ENCODE measurements around the gene PATJ. TPM values are rescaled to one million over a fixed set of nuclear protein-coding genes. Genes with fewer than 3 reads are reported as not detected.

The PATJ gene
- total and polyA plus RNA-seq, 2 of the 13 experiments (the other 11 are each of a cell fraction or from before 2014, with no cell fraction given), result 6.2 to 16.8 TPM

DNA sequence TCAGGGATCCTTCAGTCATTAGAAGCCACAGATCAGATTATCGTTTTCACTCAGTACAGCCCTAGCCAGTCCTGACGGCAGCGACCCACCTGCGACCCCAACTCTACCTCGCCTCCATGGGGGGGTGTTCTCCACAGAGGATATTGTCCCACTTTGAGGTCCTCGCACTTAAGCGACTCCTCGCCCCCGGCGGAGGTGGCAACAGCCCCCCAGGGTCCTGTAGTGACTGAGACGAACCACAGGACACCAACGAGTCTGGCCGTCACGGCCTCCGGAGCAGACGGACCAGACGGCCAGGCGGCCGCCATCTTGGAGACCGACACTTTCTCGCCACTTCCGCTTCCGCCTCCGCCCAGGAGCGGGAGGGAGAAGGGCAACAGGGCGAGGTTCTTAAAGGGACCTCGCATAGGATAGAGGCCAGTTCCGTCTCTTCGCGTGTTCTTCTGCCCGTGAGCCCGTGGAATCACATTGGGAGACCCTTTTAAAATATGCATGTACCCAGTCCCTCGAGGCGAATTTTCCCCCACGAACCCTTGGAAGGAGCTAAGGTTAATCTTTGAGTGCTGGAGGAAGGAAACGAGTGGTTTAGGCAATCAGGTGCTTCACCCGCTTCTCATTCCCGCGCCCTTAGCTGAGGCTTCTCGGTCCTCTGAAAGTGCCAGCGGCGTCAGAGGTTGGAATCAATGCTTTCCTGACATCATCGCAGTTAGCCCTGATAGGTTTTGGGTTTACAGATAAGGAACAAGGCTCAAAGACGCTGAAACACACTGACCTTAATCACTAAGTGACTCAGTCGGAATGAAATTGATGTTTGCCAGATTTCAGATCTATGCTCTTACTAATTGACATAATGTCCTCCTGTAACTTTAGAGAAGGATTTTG, 17.2 kb upstream of the PATJ start, which contains the start of gene TM2D1 (continued):
- TF ChIP-seq SKI (IDR thresholded peaks at IDR 0.05; ENCODE audit: partially characterized antibody) (peak; percentile 57), FOSL2 (CRISPR knock-in tag; IDR thresholded peaks at IDR 0.05) (peak; percentile 33; the same call in 1 of the 2 replicates), ELF4 (CRISPR knock-in tag; IDR thresholded peaks at IDR 0.05; ENCODE audit: borderline replicate concordance) (peak; percentile 92), CHD4 (IDR thresholded peaks at IDR 0.05; ENCODE audit: borderline replicate concordance, low read length) (no peak; the same call in 1 of the 2 replicates), ZNF747 (CRISPR knock-in tag; IDR thresholded peaks at IDR 0.05; ENCODE audit: borderline replicate concordance) (no peak), CREM (IDR thresholded peaks at IDR 0.05) (peak; percentile 78), CREM (CRISPR knock-in tag; IDR thresholded peaks at IDR 0.05) (no peak), ZNF296 (CRISPR knock-in tag; conservative IDR thresholded peaks at IDR 0.05) (no peak), ZNF30 (CRISPR knock-in tag; IDR thresholded peaks at IDR 0.05) (peak; percentile 87; the same call in 1 of the 2 replicates), FOXJ3 (CRISPR knock-in tag; IDR thresholded peaks at IDR 0.05; ENCODE audit: borderline replicate concordance) (no peak), KDM4B (CRISPR knock-in tag; IDR thresholded peaks at IDR 0.05) (peak; percentile 60; the same call in 1 of the 2 replicates), SRY (CRISPR knock-in tag; IDR thresholded peaks at IDR 0.05) (peak; percentile 90), HNF4G (IDR thresholded peaks at IDR 0.05; ENCODE audit: borderline replicate concordance, low read depth, low read length) (no peak), HNF4G (CRISPR knock-in tag; IDR thresholded peaks at IDR 0.05; ENCODE audit: borderline replicate concordance, low read depth) (0 out of 2 replicates have a peak, but pooled peaks have one; percentile 64), PPARG (CRISPR knock-in tag; conservative IDR thresholded peaks at IDR 0.05) (peak; percentile 49; the same call in 1 of the 2 replicates), RCOR2 (CRISPR knock-in tag; IDR thresholded peaks at IDR 0.05) (peak; percentile 52; the same call in 1 of the 2 replicates), ZNF75D (CRISPR knock-in tag; IDR thresholded peaks at IDR 0.05; ENCODE audit: borderline replicate concordance) (no peak), CEBPG (CRISPR knock-in tag; IDR thresholded peaks at IDR 0.05) (no peak; the same call in 1 of the 2 replicates)
- TF ChIP-seq, protein P1, sequence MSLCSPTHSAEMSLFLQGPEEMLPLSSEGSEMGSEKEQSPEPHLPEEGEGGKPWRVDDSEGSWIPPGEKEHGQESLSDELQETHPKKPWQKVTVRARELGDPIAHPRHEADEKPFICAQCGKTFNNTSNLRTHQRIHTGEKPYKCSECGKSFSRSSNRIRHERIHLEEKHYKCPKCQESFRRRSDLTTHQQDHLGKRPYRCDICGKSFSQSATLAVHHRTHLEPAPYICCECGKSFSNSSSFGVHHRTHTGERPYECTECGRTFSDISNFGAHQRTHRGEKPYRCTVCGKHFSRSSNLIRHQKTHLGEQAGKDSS (CRISPR knock-in tag; IDR thresholded peaks at IDR 0.05; ENCODE audit: borderline replicate concordance, low read depth), result peak; percentile 51; the same call in 1 of the 2 replicates
- TF ChIP-seq, protein P2, sequence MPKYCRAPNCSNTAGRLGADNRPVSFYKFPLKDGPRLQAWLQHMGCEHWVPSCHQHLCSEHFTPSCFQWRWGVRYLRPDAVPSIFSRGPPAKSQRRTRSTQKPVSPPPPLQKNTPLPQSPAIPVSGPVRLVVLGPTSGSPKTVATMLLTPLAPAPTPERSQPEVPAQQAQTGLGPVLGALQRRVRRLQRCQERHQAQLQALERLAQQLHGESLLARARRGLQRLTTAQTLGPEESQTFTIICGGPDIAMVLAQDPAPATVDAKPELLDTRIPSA (CRISPR knock-in tag; IDR thresholded peaks at IDR 0.05; ENCODE audit: borderline replicate concordance), result no peak
- TF ChIP-seq, protein P3, sequence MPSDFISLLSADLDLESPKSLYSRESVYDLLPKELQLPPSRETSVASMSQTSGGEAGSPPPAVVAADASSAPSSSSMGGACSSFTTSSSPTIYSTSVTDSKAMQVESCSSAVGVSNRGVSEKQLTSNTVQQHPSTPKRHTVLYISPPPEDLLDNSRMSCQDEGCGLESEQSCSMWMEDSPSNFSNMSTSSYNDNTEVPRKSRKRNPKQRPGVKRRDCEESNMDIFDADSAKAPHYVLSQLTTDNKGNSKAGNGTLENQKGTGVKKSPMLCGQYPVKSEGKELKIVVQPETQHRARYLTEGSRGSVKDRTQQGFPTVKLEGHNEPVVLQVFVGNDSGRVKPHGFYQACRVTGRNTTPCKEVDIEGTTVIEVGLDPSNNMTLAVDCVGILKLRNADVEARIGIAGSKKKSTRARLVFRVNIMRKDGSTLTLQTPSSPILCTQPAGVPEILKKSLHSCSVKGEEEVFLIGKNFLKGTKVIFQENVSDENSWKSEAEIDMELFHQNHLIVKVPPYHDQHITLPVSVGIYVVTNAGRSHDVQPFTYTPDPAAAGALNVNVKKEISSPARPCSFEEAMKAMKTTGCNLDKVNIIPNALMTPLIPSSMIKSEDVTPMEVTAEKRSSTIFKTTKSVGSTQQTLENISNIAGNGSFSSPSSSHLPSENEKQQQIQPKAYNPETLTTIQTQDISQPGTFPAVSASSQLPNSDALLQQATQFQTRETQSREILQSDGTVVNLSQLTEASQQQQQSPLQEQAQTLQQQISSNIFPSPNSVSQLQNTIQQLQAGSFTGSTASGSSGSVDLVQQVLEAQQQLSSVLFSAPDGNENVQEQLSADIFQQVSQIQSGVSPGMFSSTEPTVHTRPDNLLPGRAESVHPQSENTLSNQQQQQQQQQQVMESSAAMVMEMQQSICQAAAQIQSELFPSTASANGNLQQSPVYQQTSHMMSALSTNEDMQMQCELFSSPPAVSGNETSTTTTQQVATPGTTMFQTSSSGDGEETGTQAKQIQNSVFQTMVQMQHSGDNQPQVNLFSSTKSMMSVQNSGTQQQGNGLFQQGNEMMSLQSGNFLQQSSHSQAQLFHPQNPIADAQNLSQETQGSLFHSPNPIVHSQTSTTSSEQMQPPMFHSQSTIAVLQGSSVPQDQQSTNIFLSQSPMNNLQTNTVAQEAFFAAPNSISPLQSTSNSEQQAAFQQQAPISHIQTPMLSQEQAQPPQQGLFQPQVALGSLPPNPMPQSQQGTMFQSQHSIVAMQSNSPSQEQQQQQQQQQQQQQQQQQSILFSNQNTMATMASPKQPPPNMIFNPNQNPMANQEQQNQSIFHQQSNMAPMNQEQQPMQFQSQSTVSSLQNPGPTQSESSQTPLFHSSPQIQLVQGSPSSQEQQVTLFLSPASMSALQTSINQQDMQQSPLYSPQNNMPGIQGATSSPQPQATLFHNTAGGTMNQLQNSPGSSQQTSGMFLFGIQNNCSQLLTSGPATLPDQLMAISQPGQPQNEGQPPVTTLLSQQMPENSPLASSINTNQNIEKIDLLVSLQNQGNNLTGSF (CRISPR knock-in tag; IDR thresholded peaks at IDR 0.05), result 0 out of 2 replicates have a peak, but pooled peaks have one; percentile 30
- TF ChIP-seq, protein P4, sequence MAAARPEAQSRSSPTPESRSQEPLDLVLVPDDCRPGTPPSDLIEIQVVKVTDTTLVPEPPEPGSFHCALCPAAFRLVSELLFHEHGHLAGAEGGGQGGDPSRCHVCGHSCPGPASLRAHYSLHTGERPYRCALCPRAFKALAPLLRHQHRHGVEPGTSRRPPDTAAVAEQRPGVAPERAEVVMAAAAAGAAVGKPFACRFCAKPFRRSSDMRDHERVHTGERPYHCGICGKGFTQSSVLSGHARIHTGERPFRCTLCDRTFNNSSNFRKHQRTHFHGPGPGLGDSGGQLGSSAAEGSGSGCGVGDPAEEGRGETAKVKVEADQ (CRISPR knock-in tag; IDR thresholded peaks at IDR 0.05; ENCODE audit: borderline replicate concordance), result peak; percentile 85
